ENCODE data around the gene RPS6KA3. TPM values are rescaled to one million over a fixed set of nuclear protein-coding genes. Genes with fewer than 3 reads are reported as not detected.

RPS6KA3 gene
- total and polyA plus RNA-seq, 2 of the 8 experiments (the other 6 are each of a cell fraction or from before 2014, with no cell fraction given), result 7.1 to 13.0 TPM

DNA sequence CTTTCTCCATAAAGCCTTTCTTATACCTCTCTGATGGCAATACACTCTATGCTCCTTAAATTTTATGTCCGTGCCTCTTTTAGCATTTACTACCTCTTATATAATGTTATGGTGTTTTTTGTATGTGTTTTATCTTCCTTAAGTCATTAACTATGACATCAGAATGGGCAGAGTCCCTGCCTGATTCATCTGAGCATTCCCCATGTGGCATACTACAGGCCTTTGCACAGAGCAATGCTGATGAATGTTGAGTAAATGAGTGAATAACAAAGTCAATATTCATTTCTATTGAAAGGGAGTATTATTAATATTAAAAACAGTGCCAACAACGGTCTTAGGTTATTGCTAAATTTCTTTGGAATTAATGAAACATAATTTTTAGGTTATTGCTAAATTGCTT lies 18.8 kb upstream of the RPS6KA3 start:
- no peak overlapping the region for H4K5ac ChIP-seq (ENCODE audit: insufficient read length, low read depth, low read length)
- no peak overlapping the region for H4K91ac ChIP-seq (replicated peaks; ENCODE audit: insufficient read length, low read length)
- no peak overlapping the region for H3K4ac ChIP-seq (replicated peaks; ENCODE audit: insufficient read length, low read depth, low read length)
- no peak overlapping the region for H3K56ac ChIP-seq (replicated peaks; ENCODE audit: insufficient read length, low read depth, low read length)
- CTCF ChIA-PET (ENCODE audit: partially characterized antibody), result no interaction called here
- no peak overlapping the region for H3K23ac ChIP-seq (ENCODE audit: insufficient read length)
- no peaks in the 10 kb centered on the region for H3K4me1 ChIP-seq (replicated peaks in 1 of 4; ENCODE audit: control insufficient read depth in 3 of 4, insufficient read depth in 4 of 4, low read length in 3 of 4)
- H2BK120ac ChIP-seq (replicated peaks; ENCODE audit: low read depth, low read length), result no peak overlapping the region
- no peak overlapping the region for H3K18ac ChIP-seq (ENCODE audit: extremely low read depth, low read length)
- H2BK5ac ChIP-seq (ENCODE audit: low read depth, low read length), result no peak overlapping the region
- no peaks in the 10 kb centered on the region for H3K36me3 ChIP-seq (ENCODE audit: control insufficient read depth in 2 of 4, insufficient read depth in 4 of 4, low read length in 3 of 4)
- 81% methylated on average over 2 of the region's 2 CpGs; no CpG with 5 or more reads in 1 of the 2 experiments for WGBS, 2 experiments (ENCODE audit: extremely low coverage in 1 of 2, insufficient coverage in 1 of 2, insufficient read length in 1 of 2, insufficient replicate concordance in 2 of 2, low coverage in 1 of 2, low lambda C conversion rate in 2 of 2, missing lambda C conversion rate in 1 of 2)
- no peak overlapping the region for H2BK15ac ChIP-seq (ENCODE audit: low read length)
- H3K4me2 ChIP-seq (ENCODE audit: insufficient read depth in 1 of 2, low read depth in 2 of 2, low read length in 2 of 2), result no peak overlapping the region
- no peak overlapping the region for H2BK12ac ChIP-seq (ENCODE audit: low read depth, low read length)
- FAIRE-seq (no peak), DNase-seq (ENCODE audit: low read depth in 1 of 2, low spot score in 2 of 2) (no peak)
- H3K23me2 ChIP-seq (ENCODE audit: low read depth, low read length), result no peaks in the 10 kb centered on the region
- no peaks in the 10 kb centered on the region for H3K79me2 ChIP-seq (ENCODE audit: control insufficient read depth in 1 of 2, insufficient read depth in 2 of 2, low read length in 2 of 2)
- H3K9ac ChIP-seq (replicated peaks in 1 of 4; ENCODE audit: extremely low read depth in 1 of 4, low read depth in 3 of 4, low read length in 3 of 4), result no peak overlapping the region
- H3K27me3 ChIP-seq (replicated peaks in 1 of 4; ENCODE audit: control insufficient read depth in 3 of 4, extremely low read depth in 1 of 4, insufficient read depth in 3 of 4, low read length in 3 of 4), result no peaks in the 10 kb centered on the region
- no peaks in the 10 kb centered on the region for H4K20me1 ChIP-seq (replicated peaks in 1 of 2; ENCODE audit: control insufficient read depth in 1 of 2, insufficient read depth in 2 of 2, low read length in 2 of 2)
- H4K8ac ChIP-seq (ENCODE audit: extremely low read depth, insufficient read depth, low read length), result no peak overlapping the region
- H3K14ac ChIP-seq (ENCODE audit: insufficient read length), result no peak overlapping the region
- H3K9me3 ChIP-seq (ENCODE audit: insufficient read depth in 2 of 2, low read depth in 1 of 2, low read length in 1 of 2), result no peaks in the 10 kb centered on the region
- H3K79me1 ChIP-seq (ENCODE audit: low read depth, low read length), result no peaks in the 10 kb centered on the region
- H2AK5ac ChIP-seq (ENCODE audit: low read depth, low read length), result no peak overlapping the region
- no peak overlapping the region for H2BK20ac ChIP-seq (ENCODE audit: low read length)
- H2AFZ ChIP-seq (ENCODE audit: low read length), result no peak overlapping the region
- no peak overlapping the region for H3K4me3 ChIP-seq (ENCODE audit: extremely low read depth in 1 of 4, insufficient read depth in 2 of 4, low read depth in 3 of 4, low read length in 4 of 4)
- H3K27ac ChIP-seq (ENCODE audit: low read depth, low read length), result no peak overlapping the region
- POLR2A ChIA-PET (ENCODE audit: partially characterized antibody), result no interaction called here
- TF ChIP-seq KDM4A (IDR thresholded peaks at IDR 0.05; ENCODE audit: low read depth, low read length, severe bottlenecking), result no peak
